Measurements from ENCODE around the gene PFKFB2. TPM values are rescaled to one million over a fixed set of nuclear protein-coding genes. Genes with fewer than 3 reads are reported as not detected.
A peak's percentile ranks its signal among the peaks of the same experiment; 100 is the strongest.

The PFKFB2 gene
- total RNA-seq, 1 donor from 2014 or later: 10.0 TPM

DNA sequence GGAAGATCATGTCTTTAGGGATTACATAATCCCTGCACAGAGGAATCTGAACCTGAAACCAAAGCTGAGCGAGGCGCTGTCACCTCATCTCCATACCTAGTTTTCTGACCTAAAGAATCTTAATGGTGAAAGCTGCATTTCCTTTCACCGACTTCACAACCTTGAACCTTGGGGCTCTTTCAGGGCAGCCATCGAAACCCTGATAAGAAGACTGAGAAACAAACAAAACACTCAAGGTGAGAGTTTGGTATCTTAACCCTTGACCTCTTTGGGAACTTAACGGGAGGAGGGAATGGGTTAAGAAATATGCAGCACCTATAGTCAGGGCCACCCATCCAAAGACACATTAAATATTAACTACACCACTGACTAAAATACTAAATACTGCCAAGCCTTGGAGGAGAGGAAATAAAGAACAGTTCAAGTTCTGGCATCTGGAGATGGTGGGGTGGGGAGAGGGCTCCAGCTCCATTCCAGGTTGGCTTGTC is 22.5 kb upstream of the PFKFB2 start:
- peaks cover 18% of the 10 kb centered on the region for H3K4me1 ChIP-seq
- no peaks in the 10 kb centered on the region for H3K36me3 ChIP-seq
- H3K9me3 Mint-ChIP-seq: no peaks in the 10 kb centered on the region
- H3K4me2 ChIP-seq: no peak overlapping the region
- H3K27me3 Mint-ChIP-seq (ENCODE audit: insufficient read depth, low read depth): peaks cover 6% of the 10 kb centered on the region
- no peak overlapping the region for H2AFZ ChIP-seq (replicated peaks)
- H3K79me2 ChIP-seq (ENCODE audit: low read depth): no peaks in the 10 kb centered on the region
- no peaks in the 10 kb centered on the region for H3K36me3 Mint-ChIP-seq
- H3K9me3 ChIP-seq (ENCODE audit: low read depth): no peaks in the 10 kb centered on the region
- H4K20me1 ChIP-seq (ENCODE audit: low read depth): no peaks in the 10 kb centered on the region
- no peak for DNase-seq (ENCODE audit: low spot score)
- TF ChIP-seq EZH2 (IDR thresholded peaks at IDR 0.05): no peak
- TF ChIP-seq, protein P1, sequence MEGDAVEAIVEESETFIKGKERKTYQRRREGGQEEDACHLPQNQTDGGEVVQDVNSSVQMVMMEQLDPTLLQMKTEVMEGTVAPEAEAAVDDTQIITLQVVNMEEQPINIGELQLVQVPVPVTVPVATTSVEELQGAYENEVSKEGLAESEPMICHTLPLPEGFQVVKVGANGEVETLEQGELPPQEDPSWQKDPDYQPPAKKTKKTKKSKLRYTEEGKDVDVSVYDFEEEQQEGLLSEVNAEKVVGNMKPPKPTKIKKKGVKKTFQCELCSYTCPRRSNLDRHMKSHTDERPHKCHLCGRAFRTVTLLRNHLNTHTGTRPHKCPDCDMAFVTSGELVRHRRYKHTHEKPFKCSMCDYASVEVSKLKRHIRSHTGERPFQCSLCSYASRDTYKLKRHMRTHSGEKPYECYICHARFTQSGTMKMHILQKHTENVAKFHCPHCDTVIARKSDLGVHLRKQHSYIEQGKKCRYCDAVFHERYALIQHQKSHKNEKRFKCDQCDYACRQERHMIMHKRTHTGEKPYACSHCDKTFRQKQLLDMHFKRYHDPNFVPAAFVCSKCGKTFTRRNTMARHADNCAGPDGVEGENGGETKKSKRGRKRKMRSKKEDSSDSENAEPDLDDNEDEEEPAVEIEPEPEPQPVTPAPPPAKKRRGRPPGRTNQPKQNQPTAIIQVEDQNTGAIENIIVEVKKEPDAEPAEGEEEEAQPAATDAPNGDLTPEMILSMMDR (IDR thresholded peaks at IDR 0.05): no peak
- TF ChIP-seq EZH2phosphoT487 (IDR thresholded peaks at IDR 0.05): no peak
- H3F3A ChIP-seq (ENCODE audit: low read depth): no peaks in the 10 kb centered on the region
- peaks cover 11% of the 10 kb centered on the region for H3K4me1 Mint-ChIP-seq
- H3K4me3 Mint-ChIP-seq: no peak overlapping the region
- no peak overlapping the region for H3K9ac ChIP-seq
- no peak overlapping the region for H3K4me3 ChIP-seq
- H3K27ac Mint-ChIP-seq: no peak overlapping the region
- H3K27me3 ChIP-seq: no peaks in the 10 kb centered on the region
- no peak overlapping the region for H3K27ac ChIP-seq

DNA sequence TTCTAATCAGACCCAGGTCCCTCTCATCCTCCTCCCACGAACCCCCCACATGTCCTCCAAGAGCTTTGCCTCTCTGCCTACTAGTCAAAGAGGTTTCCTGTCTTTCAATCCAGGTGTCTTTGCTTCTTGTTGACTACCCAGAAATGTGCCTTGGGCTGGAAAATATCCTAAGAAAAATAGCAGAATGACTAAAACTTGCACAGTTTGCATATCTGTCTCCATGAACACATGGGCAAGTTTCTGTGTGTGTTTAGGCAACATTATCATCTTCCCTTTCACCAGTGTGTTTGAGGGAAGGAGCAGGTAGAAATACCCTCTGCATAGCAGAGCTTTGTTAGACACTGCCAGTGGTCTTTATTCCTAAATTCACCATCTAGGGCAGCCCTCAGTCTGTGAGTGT is 22.1 kb upstream of the PFKFB2 start:
- no peak overlapping the region for H3K4me2 ChIP-seq
- H3K9me3 ChIP-seq (ENCODE audit: low read depth): no peaks in the 10 kb centered on the region

DNA sequence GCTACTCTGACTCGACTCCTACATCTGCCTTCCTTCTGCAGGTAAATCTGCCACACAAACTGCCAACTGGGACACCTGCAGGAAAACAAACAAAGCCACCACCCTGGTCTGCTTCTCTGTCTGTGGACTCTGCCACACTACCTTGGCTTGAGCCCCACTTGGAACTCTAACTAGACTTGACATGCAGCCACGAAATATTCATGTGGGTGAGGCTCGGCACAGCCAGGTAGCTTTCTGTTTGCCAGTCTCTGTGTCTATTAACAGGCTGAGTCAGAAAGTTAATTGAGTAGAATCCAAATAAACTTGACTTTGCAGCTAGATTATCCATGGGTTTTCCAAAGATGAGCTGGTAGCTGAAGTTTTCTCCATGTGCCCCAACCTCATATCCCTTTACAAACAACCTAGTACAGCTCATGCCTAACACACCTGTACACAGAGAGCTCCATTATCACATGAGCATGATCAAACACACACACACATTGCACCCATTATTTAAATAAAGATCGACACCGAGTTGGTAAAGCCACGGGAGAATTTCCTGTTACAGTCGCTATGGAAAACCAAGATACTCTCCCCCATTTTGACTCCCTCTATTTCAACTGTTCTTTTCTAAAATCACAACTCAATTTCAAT is 21.3 kb upstream of the PFKFB2 start:
- Mint-ChIP-seq H3K9me3 (no peaks in the 10 kb centered on the region), H3K4me1 (peaks cover 5% of the 10 kb centered on the region), H3K4me3 (no peak overlapping the region), H3K27ac (no peak overlapping the region), H3K36me3 (no peaks in the 10 kb centered on the region), H3K27me3 (ENCODE audit: insufficient read depth, low read depth) (peaks cover 6% of the 10 kb centered on the region)
- H3K4me2 ChIP-seq: peak overlapping the region; percentile 58
- H3K9ac ChIP-seq: no peak overlapping the region
- H3K27me3 ChIP-seq: no peaks in the 10 kb centered on the region
- H3K27ac ChIP-seq: no peak overlapping the region
- H3K79me2 ChIP-seq (ENCODE audit: low read depth): no peaks in the 10 kb centered on the region
- peak overlapping the region; percentile 83 for H2AFZ ChIP-seq (replicated peaks)
- no peak overlapping the region for H3K4me3 ChIP-seq
- H3K9me3 ChIP-seq (ENCODE audit: low read depth): no peaks in the 10 kb centered on the region
- TF ChIP-seq EZH2 (IDR thresholded peaks at IDR 0.05): no peak
- TF ChIP-seq, protein P1 (IDR thresholded peaks at IDR 0.05): no peak
- no peak for TF ChIP-seq EZH2phosphoT487 (IDR thresholded peaks at IDR 0.05)
- H3F3A ChIP-seq (ENCODE audit: low read depth): no peaks in the 10 kb centered on the region
- H3K36me3 ChIP-seq: no peaks in the 10 kb centered on the region
- no peaks in the 10 kb centered on the region for H4K20me1 ChIP-seq (ENCODE audit: low read depth)
- DNase-seq (ENCODE audit: low spot score): no peak
- peaks cover 18% of the 10 kb centered on the region for H3K4me1 ChIP-seq

More for the DNA sequence above, 22.1 kb upstream of the PFKFB2 start:
- no peak overlapping the region for H2AFZ ChIP-seq (replicated peaks)
- TF ChIP-seq, protein P1 (IDR thresholded peaks at IDR 0.05): no peak
- TF ChIP-seq EZH2 (IDR thresholded peaks at IDR 0.05) (no peak), EZH2phosphoT487 (IDR thresholded peaks at IDR 0.05) (no peak)
- no peaks in the 10 kb centered on the region for H3K9me3 Mint-ChIP-seq
- H3K36me3 Mint-ChIP-seq: no peaks in the 10 kb centered on the region
- H3K27me3 Mint-ChIP-seq (ENCODE audit: insufficient read depth, low read depth): peaks cover 6% of the 10 kb centered on the region
- H3K4me3 Mint-ChIP-seq: no peak overlapping the region
- H3K27me3 ChIP-seq: no peaks in the 10 kb centered on the region
- H3K4me1 ChIP-seq: peaks cover 18% of the 10 kb centered on the region
- no peak overlapping the region for H3K4me3 ChIP-seq
- H3F3A ChIP-seq (ENCODE audit: low read depth): no peaks in the 10 kb centered on the region
- no peak overlapping the region for H3K27ac ChIP-seq
- peaks cover 9% of the 10 kb centered on the region for H3K4me1 Mint-ChIP-seq
- H3K36me3 ChIP-seq: no peaks in the 10 kb centered on the region
- H3K27ac Mint-ChIP-seq: no peak overlapping the region
- no peak for DNase-seq (ENCODE audit: low spot score)
- no peak overlapping the region for H3K9ac ChIP-seq
- no peaks in the 10 kb centered on the region for H4K20me1 ChIP-seq (ENCODE audit: low read depth)
- H3K79me2 ChIP-seq (ENCODE audit: low read depth): no peaks in the 10 kb centered on the region

Data from neural progenitor cell (in vitro differentiated cells).